ES-I3 (cell line): ENCODE data around the gene KNTC1.
"Not testable (repeated sequence)": the region's sequence is repeated elsewhere in the genome, so short reads cannot be mapped to it uniquely, and the experiment has no call there.

Experiments used
- H3K36me3 ChIP-seq: 2 replicates; pipeline ENCODE4 v1.6.1; 2013; ENCODE audit warnings: mild to moderate bottlenecking, low read length, control low read depth, moderate library complexity; ENCODE audit not compliant: insufficient read depth
- H3K4me1 ChIP-seq: 2 replicates; pipeline ENCODE4 v1.6.1; 2013; ENCODE audit warnings: mild to moderate bottlenecking, control low read depth, low read length; ENCODE audit not compliant: insufficient read depth
- H3K9ac ChIP-seq: 2 replicates; pipeline ENCODE4 v1.6.1; 2013; ENCODE audit warnings: low read depth, mild to moderate bottlenecking, low read length, moderate library complexity
- H3K9me3 ChIP-seq: 2 replicates; pipeline ENCODE4 v1.6.1; 2013; ENCODE audit warnings: mild to moderate bottlenecking, low read length, moderate library complexity; ENCODE audit not compliant: control insufficient read depth, insufficient read depth

Gene KNTC1

GRCh38 chr12:122610207-122610606, 83.2 kb downstream of the KNTC1 start:
- Histone ChIP-seq H3K36me3 (peaks cover 24% of the 10 kb centered on the region), H3K9ac (no peak overlapping the region), H3K9me3 (no peaks in the 10 kb centered on the region), H3K4me1 (no peaks in the 10 kb centered on the region)

GRCh38 chr12:122610911-122611310, 83.9 kb downstream of the KNTC1 start:
- H3K36me3 ChIP-seq, result peaks cover 24% of the 10 kb centered on the region
- H3K9me3 ChIP-seq, result no peaks in the 10 kb centered on the region
- no peaks in the 10 kb centered on the region for H3K4me1 ChIP-seq
- H3K9ac ChIP-seq, result no peak overlapping the region

DNA sequence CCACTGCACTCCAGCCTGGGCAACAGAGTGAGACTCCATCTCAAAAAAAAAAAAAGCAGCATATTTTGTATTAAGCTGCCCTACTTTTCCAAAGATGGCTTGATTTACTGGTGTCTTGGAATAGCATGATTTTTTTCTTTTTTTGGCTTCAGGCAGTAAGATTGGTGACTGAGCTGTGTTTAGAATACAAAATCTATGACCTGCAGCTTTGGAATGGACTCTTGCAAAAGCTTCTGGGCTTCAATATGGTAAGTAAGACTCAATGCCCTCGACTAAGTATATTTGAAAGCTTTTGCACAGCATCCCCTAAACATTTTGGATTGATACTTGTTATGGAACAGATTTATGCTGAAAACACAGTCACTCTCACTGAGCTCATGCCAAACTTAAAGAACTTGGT, 87.8 kb downstream of the KNTC1 start:
- H3K9me3 ChIP-seq, result no peaks in the 10 kb centered on the region
- peaks cover 32% of the 10 kb centered on the region for H3K36me3 ChIP-seq
- H3K9ac ChIP-seq, result no peak overlapping the region
- no peaks in the 10 kb centered on the region for H3K4me1 ChIP-seq

GRCh38 chr12:122615780-122616179, 88.7 kb downstream of the KNTC1 start:
- H3K9ac ChIP-seq, result no peak overlapping the region
- no peaks in the 10 kb centered on the region for H3K4me1 ChIP-seq
- H3K9me3 ChIP-seq, result no peaks in the 10 kb centered on the region
- peaks cover 32% of the 10 kb centered on the region for H3K36me3 ChIP-seq

DNA sequence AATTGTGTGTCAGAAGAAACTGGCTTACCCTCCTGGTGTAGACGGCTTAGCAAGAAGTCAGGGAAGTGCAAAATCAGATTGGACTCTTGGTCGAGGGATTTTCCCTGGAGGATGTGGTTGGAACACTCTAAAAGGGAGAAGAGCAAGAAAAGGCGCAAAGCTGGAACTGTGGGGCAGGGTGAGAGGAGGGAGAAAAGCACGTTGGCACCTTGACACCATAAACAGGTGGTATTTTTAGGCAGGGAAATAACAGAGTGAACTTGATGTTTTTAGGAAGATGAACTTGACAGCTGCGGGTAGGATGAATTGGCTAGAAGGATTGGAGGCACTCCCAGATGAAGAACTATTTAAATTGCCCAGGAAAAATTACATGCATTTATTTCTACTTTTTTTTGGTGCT, 108.4 kb downstream of the KNTC1 start:
- Histone ChIP-seq H3K4me1 (no peaks in the 10 kb centered on the region; the same call in 1 of the 2 replicates), H3K9me3 (no peaks in the 10 kb centered on the region), H3K36me3 (no peaks in the 10 kb centered on the region), H3K9ac (no peak overlapping the region)

DNA sequence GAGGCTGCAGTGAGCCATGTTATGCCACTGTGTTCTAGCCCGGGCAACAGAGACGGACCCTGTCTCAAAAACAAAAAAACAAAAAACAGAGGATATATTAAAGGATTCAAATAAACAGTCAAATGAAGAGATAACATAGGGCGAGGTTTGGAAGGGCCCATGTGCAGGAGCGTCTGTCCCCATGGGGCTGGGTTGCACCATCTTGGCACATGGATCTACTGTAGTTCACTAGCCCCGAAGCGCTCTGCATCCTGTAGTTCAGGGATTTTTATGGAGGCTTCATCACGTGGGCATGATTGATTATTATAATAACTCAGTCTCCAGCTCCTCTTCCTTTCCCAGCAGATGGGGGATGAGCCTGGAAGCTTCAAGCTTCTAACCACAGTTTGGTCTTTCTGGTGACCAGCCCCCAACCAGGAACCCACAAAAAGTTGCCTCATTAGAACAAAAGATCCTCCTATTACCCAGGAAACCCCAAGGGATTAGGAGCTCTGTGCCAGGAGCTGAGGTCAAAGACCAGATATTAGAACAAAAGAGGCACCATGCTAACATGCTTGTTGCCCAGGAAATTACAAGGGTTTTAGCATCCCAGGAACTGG, 116.3 kb downstream of the KNTC1 start:
- Histone ChIP-seq H3K9me3 (no peaks in the 10 kb centered on the region), H3K4me1 (peaks cover 11% of the 10 kb centered on the region), H3K9ac (no peak overlapping the region)

DNA sequence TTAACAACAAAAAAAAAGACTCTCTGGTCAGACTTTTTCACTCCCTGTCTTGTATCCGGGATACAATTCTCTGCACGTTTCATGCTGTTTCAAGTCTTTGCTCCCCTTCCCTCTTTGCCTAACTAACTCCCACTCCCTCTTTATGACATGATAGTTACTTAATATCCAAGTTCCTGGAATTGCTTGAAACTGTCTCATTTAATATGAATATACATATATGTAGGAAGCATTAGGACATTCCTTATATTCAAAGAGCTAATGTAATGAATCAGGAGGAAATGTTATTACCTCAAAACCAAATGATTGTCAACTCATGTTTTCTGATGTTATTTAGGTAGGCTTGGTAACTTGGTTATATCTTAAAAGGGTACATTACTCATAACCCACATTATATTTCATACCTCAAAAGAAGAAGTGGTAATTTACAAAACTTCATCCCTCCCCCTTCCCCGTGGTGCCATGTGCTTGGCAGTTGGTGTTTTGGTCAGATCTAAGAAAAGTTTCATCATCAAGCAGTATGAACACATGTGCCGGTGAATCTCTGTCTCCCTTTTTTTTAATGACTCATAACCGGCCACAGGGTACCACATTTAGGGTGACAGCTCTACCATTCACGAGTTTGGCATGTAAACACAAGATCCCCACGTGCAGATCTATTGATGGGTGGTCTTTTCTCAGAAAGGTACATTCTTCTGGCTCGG, 119.6 kb downstream of the KNTC1 start:
- H3K9ac ChIP-seq, result no peak overlapping the region
- H3K36me3 ChIP-seq, result no peaks in the 10 kb centered on the region; the same call in 1 of the 2 replicates
- peaks cover 11% of the 10 kb centered on the region; the same call in 1 of the 2 replicates for H3K4me1 ChIP-seq
- H3K9me3 ChIP-seq, result no peaks in the 10 kb centered on the region

More for the DNA sequence above, 116.3 kb downstream of the KNTC1 start:
- H3K36me3 ChIP-seq, result no peaks in the 10 kb centered on the region; the same call in 1 of the 2 replicates

DNA sequence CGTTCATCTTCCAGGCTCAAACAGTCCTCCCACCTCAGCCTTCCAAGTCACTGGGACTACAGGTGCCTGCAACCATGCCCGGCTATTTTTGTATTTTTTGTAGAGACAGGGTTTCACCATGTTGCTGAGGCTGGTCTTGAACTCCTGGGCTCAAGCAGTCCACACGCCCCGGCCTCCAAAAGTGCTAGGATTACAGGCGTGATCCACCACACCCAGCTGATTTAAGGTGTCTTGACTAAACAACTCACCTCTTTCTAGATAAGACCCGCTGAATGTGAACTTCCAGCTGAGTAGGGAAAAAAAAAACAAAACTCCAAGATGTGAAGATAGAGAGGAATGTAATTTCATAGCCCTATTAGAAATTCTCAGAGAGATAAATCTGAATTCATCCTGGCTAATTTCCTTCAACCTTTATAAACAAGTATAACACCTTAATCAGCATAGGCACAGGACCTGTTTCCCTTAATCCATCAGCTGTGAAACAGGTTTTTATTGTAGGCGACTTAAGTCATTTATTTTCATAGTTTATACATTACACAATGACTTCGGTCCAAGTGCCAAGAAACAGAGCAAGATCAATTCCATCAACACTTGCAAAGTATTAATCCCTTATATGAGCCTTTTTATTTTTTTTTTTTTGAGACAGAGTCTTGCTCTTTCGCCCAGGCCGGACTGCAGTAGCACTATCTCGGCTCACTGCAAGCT, 124.6 kb downstream of the KNTC1 start:
- Histone ChIP-seq H3K4me1 (no peaks in the 10 kb centered on the region; the same call in 1 of the 2 replicates), H3K9ac (no peak overlapping the region), H3K36me3 (no peaks in the 10 kb centered on the region), H3K9me3 (no peaks in the 10 kb centered on the region)

DNA sequence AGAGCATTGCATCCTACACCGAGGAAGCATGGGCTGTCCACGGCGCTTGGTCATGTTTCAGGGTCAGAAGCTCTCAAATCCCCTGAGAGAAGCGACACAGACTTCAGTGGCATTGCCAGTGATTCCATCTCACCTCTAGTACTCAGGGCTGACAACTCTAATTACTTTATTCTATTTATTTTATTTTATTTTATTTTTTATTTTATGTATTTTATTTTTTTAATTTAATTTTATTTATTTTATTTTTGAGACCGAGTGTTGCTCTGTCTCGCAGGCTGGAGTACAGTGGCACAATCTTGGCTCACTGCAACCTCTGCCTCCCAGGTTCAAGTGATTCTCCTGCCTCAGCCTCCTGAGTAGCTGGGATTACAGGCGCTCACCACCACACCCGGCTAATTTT, 126.2 kb downstream of the KNTC1 start:
- not testable (repeated sequence) for H3K9me3 ChIP-seq, H3K9ac ChIP-seq, H3K36me3 ChIP-seq, H3K4me1 ChIP-seq

DNA sequence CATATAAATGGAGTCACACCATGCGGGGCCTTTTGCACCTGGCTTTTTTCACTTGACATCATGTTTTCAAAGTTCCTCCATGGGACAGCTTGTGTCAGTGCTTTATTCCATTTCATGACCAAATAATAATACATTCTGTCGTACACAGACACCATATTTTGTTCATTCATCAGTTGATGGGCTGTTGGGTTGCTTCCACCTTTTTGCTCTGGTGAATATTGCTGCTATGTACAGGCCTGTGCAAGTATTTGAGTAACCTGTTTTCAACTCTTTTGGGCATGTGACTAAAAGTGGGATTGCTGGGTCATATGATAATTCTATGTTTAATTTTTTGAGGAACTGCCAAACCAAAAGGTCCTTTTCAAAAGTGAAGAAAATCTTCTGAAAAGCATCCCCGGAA, 129.2 kb downstream of the KNTC1 start:
- no peaks in the 10 kb centered on the region; the same call in 1 of the 2 replicates for H3K4me1 ChIP-seq
- H3K9ac ChIP-seq, result no peak overlapping the region
- no peaks in the 10 kb centered on the region for H3K36me3 ChIP-seq

GRCh38 chr12:122659579-122659978, 132.5 kb downstream of the KNTC1 start:
- H3K36me3 ChIP-seq, result no peaks in the 10 kb centered on the region
- no peak overlapping the region for H3K9ac ChIP-seq
- H3K9me3 ChIP-seq, result no peaks in the 10 kb centered on the region
- H3K4me1 ChIP-seq, result no peaks in the 10 kb centered on the region; the same call in 1 of the 2 replicates

More for the DNA sequence above, 129.2 kb downstream of the KNTC1 start:
- H3K9me3 ChIP-seq, result no peaks in the 10 kb centered on the region

- H3K9ac ChIP-seq, result no peak overlapping the region
- no peaks in the 10 kb centered on the region; the same call in 1 of the 2 replicates for H3K4me1 ChIP-seq
- H3K9me3 ChIP-seq, result no peaks in the 10 kb centered on the region
- H3K36me3 ChIP-seq, result no peaks in the 10 kb centered on the region
Observed at GRCh38 chr12:122661246-122661645, 134.2 kb downstream of the KNTC1 start.

GRCh38 chr12:122661938-122662337, 134.9 kb downstream of the KNTC1 start:
- Histone ChIP-seq H3K9ac (no peak overlapping the region), H3K36me3 (no peaks in the 10 kb centered on the region), H3K4me1 (no peaks in the 10 kb centered on the region; the same call in 1 of the 2 replicates), H3K9me3 (no peaks in the 10 kb centered on the region)

GRCh38 chr12:122665349-122665748, 138.3 kb downstream of the KNTC1 start:
- no peak overlapping the region for H3K9ac ChIP-seq
- H3K9me3 ChIP-seq, result no peaks in the 10 kb centered on the region
- H3K36me3 ChIP-seq, result no peaks in the 10 kb centered on the region
- H3K4me1 ChIP-seq, result no peaks in the 10 kb centered on the region

- Histone ChIP-seq H3K9me3 (no peaks in the 10 kb centered on the region), H3K9ac (no peak overlapping the region), H3K36me3 (no peaks in the 10 kb centered on the region)
Observed at GRCh38 chr12:122665759-122666158, 138.7 kb downstream of the KNTC1 start.

More at GRCh38 chr12:122665759-122666158, 138.7 kb downstream of the KNTC1 start:
- no peaks in the 10 kb centered on the region for H3K4me1 ChIP-seq
